Naive thymus-derived CD4-positive, alpha-beta T cell (primary cell): Measurements from ENCODE around the gene GYPC. TPM values are rescaled to one million over a fixed set of nuclear protein-coding genes. Genes with fewer than 3 reads are reported as not detected.

Experiments used
- ATAC-seq: fragments of 150-1000 bp; cut with Tn5 transposase; 2 replicates; pipeline ENCODE4 v1.10.0; 2021; ENCODE audit warnings: mild to moderate bottlenecking, moderate library complexity
- CTCF ChIA-PET: fragments of 350-600 bp; sonication (Branson Sonifier 250); formaldehyde crosslinking; loops from one replicate; lab custom pipeline; 2021; ENCODE audit warnings: antibody characterized with exemption; lab: Charles Lee
- POLR2A ChIA-PET: fragments of 350-600 bp; sonication (Branson Sonifier 250); formaldehyde crosslinking; loops from one replicate; lab custom pipeline; 2021; ENCODE audit warnings: antibody characterized with exemption, inconsistent platforms; lab: Charles Lee
- DNase-seq, 9 donors: peaks; one replicate each; pipeline versions ENCODE4 v3.0.0 to v3.0.0-alpha.2; 2020 to 2022; ENCODE audit warnings: mixed read lengths in 1 of 9
- H3K27ac ChIP-seq: one replicate; pipeline ENCODE4 v1.7.0; 2013; ENCODE audit warnings: mild to moderate bottlenecking, low read depth, low read length, moderate library complexity
- H3K27me3 ChIP-seq, 2 donors: one replicate each; pipeline ENCODE4 v1.7.0; 2013; ENCODE audit warnings: low read length in 2 of 2, mild to moderate bottlenecking in 2 of 2, moderate library complexity in 2 of 2; ENCODE audit not compliant: control insufficient read depth in 2 of 2, insufficient read depth in 2 of 2
- H3K36me3 ChIP-seq, 3 experiments: 1 replicate in 2 of 3; 2 replicates in 1 of 3; pipeline ENCODE4 v1.7.0; 2013; ENCODE audit warnings: low read length in 3 of 3, mild to moderate bottlenecking in 3 of 3, moderate library complexity in 1 of 3; ENCODE audit not compliant: insufficient read depth in 3 of 3, control insufficient read depth in 2 of 3
- H3K4me1 ChIP-seq, 2 donors: one replicate each; pipeline ENCODE4 v1.7.0; 2013; ENCODE audit warnings: low read length in 2 of 2, mild to moderate bottlenecking in 2 of 2, moderate library complexity in 1 of 2; ENCODE audit not compliant: control insufficient read depth in 2 of 2, insufficient read depth in 2 of 2
- H3K4me3 ChIP-seq: 2 replicates; pipeline ENCODE4 v1.7.0; 2013; ENCODE audit warnings: mild to moderate bottlenecking, low read length
- H3K9me3 ChIP-seq, 3 experiments: 1 replicate in 2 of 3; 2 replicates in 1 of 3; pipeline ENCODE4 v1.7.0; 2013; ENCODE audit warnings: low read length in 3 of 3; ENCODE audit not compliant: control insufficient read depth in 2 of 3
- H3K27ac Mint-ChIP-seq, 9 donors: one replicate each; pipeline ENCODE4 v1.8.0; 2020 to 2022; ENCODE audit warnings: mixed read lengths in 9 of 9, mild to moderate bottlenecking in 8 of 9, moderate library complexity in 5 of 9, inconsistent platforms in 2 of 9
- H3K27me3 Mint-ChIP-seq, 5 donors: one replicate each; pipeline ENCODE4 v1.8.0; 2021 to 2022; ENCODE audit warnings: mixed read lengths in 5 of 5, mild to moderate bottlenecking in 1 of 5
- H3K36me3 Mint-ChIP-seq, 5 donors: one replicate each; pipeline ENCODE4 v1.8.0; 2020 to 2022; ENCODE audit warnings: mixed read lengths in 5 of 5, mild to moderate bottlenecking in 3 of 5, inconsistent platforms in 1 of 5
- H3K4me1 Mint-ChIP-seq, 7 donors: one replicate each; pipeline ENCODE4 v1.8.0; 2020 to 2022; ENCODE audit warnings: mixed read lengths in 7 of 7, mild to moderate bottlenecking in 3 of 7, inconsistent platforms in 1 of 7
- H3K4me3 Mint-ChIP-seq, 10 donors: one replicate each; pipeline ENCODE4 v1.8.0; 2020 to 2022; ENCODE audit warnings: mild to moderate bottlenecking in 10 of 10, mixed read lengths in 10 of 10, moderate library complexity in 6 of 10, inconsistent platforms in 2 of 10
- H3K9me3 Mint-ChIP-seq, 11 donors: one replicate each; pipeline ENCODE4 v1.8.0; 2020 to 2022; ENCODE audit warnings: mixed read lengths in 11 of 11, mild to moderate bottlenecking in 4 of 11, inconsistent platforms in 1 of 11, moderate library complexity in 1 of 11
- intact Hi-C, 2 donors: fragments of 100-400 bp; cut with micrococcal nuclease; formaldehyde crosslinking; loops; one replicate each; pipeline ENCODE4 v1.15.1; 2023
- polyA plus RNA-seq, 2 donors: library from polyadenylated mRNA; unstranded; fragments of 300-500 nt; fragmentation: Illumina TruSeq; gene quantifications; one replicate each; pipeline ENCODE4 v1.2.3, GENCODE V29; 2021
- total RNA-seq, 6 experiments: library from RNA in 5 of 6; stranded (reverse) in 5 of 6; gene quantifications; 1 replicate in 5 of 6; 2 replicates in 1 of 6; pipeline ENCODE4 v1.2.3 and lab custom pipeline; 2021 to 2026

Gene GYPC
- total and polyA plus RNA-seq, 7 experiments from 2014 or later: 114 to 277 (median 140) TPM

GRCh38 chr2:126739141-126739540, 83.2 kb downstream of the GYPC start:
- POLR2A ChIA-PET: interaction anchor here (0.5 kb wide), 1 partner anchor 72 kb away, joined by 4 read pairs; no protein-coding TSS in a partner anchor
- H3K27ac Mint-ChIP-seq: no peak overlapping the region

GRCh38 chr2:126744640-126745039, 88.7 kb downstream of the GYPC start:
- H3K36me3 ChIP-seq: no peaks in the 10 kb centered on the region
- no peaks in the 10 kb centered on the region for H3K27me3 ChIP-seq
- ATAC-seq (no peak), DNase-seq (no peak)
- H3K27ac Mint-ChIP-seq: no peak overlapping the region
- H3K4me3 Mint-ChIP-seq: no peak overlapping the region
- H3K27me3 Mint-ChIP-seq: peaks cover 0 to 11% (median 0%) of the 10 kb centered on the region in 5 donors
- H3K9me3 ChIP-seq: no peaks in the 10 kb centered on the region
- H3K4me1 Mint-ChIP-seq: peaks cover 0 to 12% (median 5%) of the 10 kb centered on the region in 7 donors
- POLR2A ChIA-PET: no interaction called here
- no peaks in the 10 kb centered on the region for H3K4me1 ChIP-seq
- intact Hi-C loops: loop anchor here in 1 of 2 donors (5.0 kb wide), 1 partner anchor 87 kb away; the partner anchor contains the start of gene GYPC
- H3K27ac ChIP-seq: no peak overlapping the region
- CTCF ChIA-PET: interaction anchor here (0.6 kb wide), 1 partner anchor 243 kb away, joined by 4 read pairs; no protein-coding TSS in a partner anchor
- H3K9me3 Mint-ChIP-seq: peaks cover 0 to 5% (median 0%) of the 10 kb centered on the region in 11 donors
- H3K4me3 ChIP-seq: no peak overlapping the region
- no peaks in the 10 kb centered on the region for H3K36me3 Mint-ChIP-seq

More at GRCh38 chr2:126739141-126739540, 83.2 kb downstream of the GYPC start:
- Histone ChIP-seq H3K4me1 (no peaks in the 10 kb centered on the region), H3K27ac (no peak overlapping the region), H3K27me3 (no peaks in the 10 kb centered on the region), H3K36me3 (no peaks in the 10 kb centered on the region), H3K4me3 (no peak overlapping the region), H3K9me3 (no peaks in the 10 kb centered on the region)
- ATAC-seq: no peak
- CTCF ChIA-PET: no interaction called here
- intact Hi-C loops: no loop called here
- no peak for DNase-seq
- Mint-ChIP-seq H3K4me3 (no peak overlapping the region), H3K27me3 (peaks cover 0 to 7% (median 0%) of the 10 kb centered on the region in 5 donors), H3K36me3 (no peaks in the 10 kb centered on the region), H3K4me1 (peaks cover 0 to 15% (median 5%) of the 10 kb centered on the region in 7 donors), H3K9me3 (peaks cover 0 to 5% (median 0%) of the 10 kb centered on the region in 11 donors)

Other genes starting within 250 kb of the GYPC start
- not detected for gene TEX51, start 242.7 kb downstream of the GYPC start, total RNA-seq
- gene TEX51, start 242.7 kb downstream of the GYPC start, polyA plus RNA-seq: not detected